Endothelial cell of umbilical vein (primary cell): Measurements from ENCODE around the gene ZNF366. TPM values are rescaled to one million over a fixed set of nuclear protein-coding genes. Genes with fewer than 3 reads are reported as not detected.

ENCODE experiments used
- BruUV-seq: library from RNA; stranded (reverse); fragments of 400-500 nt; replicated peaks from 2 replicates; lab custom pipeline; 2021; lab: Mats Ljungman, UMichigan
- CTCF ChIA-PET: fragments of 300-600, 350-600 bp; sonication (Branson Sonifier 250); formaldehyde crosslinking; loops from one replicate; lab custom pipeline; 2021; ENCODE audit warnings: antibody characterized with exemption, inconsistent platforms; lab: Charles Lee
- POLR2A ChIA-PET: fragments of 300-600, 350-600 bp; sonication (Branson Sonifier 250); formaldehyde crosslinking; loops from one replicate; lab custom pipeline; 2021; ENCODE audit warnings: antibody characterized with exemption, inconsistent platforms; lab: Charles Lee
- DNase-seq: peaks from one replicate; pipeline ENCODE4 v3.0.0-alpha.2; 2011; ENCODE audit warnings: low read depth, low spot score
- FAIRE-seq: peaks from 2 replicates; lab custom pipeline; 2011; peaks lifted over from hg19 to GRCh38; lab: Jason Lieb, UNC
- H2AFZ ChIP-seq: 2 replicates; pipeline ENCODE4 v1.6.0; 2012; ENCODE audit warnings: low read depth, low read length, control low read depth, inconsistent platforms
- H3K27ac ChIP-seq: 2 replicates; pipeline ENCODE4 v1.5.1; 2011; ENCODE audit warnings: low read depth, mild to moderate bottlenecking, control low read depth, low read length, moderate library complexity; ENCODE audit not compliant: insufficient read depth
- H3K27me3 ChIP-seq, 2 experiments: 2 replicates each; pipeline versions ENCODE4 v1.6.0 to v1.6.1; 2011; ENCODE audit warnings: low read length in 2 of 2, mixed read lengths in 1 of 2; ENCODE audit not compliant: control insufficient read depth in 2 of 2, insufficient read depth in 2 of 2
- H3K36me3 ChIP-seq, 2 experiments: 2 replicates in 1 of 2; 3 replicates in 1 of 2; pipeline ENCODE4 v1.5.1; 2011; ENCODE audit warnings: low read length in 2 of 2, mild to moderate bottlenecking in 1 of 2, moderate library complexity in 1 of 2; ENCODE audit not compliant: control insufficient read depth in 2 of 2, insufficient read depth in 2 of 2; ENCODE audit errors: extremely low read depth in 1 of 2
- H3K4me1 ChIP-seq: 3 replicates; pipeline ENCODE4 v1.5.1; 2011; ENCODE audit warnings: mild to moderate bottlenecking, low read length; ENCODE audit not compliant: control insufficient read depth, insufficient read depth; ENCODE audit errors: extremely low read depth
- H3K4me2 ChIP-seq: 2 replicates; pipeline ENCODE4 v1.6.1; 2011; ENCODE audit warnings: low read length, control low read depth, mixed read lengths; ENCODE audit not compliant: insufficient read depth
- H3K4me3 ChIP-seq, 3 experiments: fragments of 200-600 bp in 1 of 3; sonication (generic), shearing (Covaris generic) in 1 of 3; replicated peaks in 1 of 3; 2 replicates each; pipeline ENCODE4 v1.5.1; 2011 to 2016; ENCODE audit warnings: control low read depth in 3 of 3, low read length in 3 of 3, mild to moderate bottlenecking in 2 of 3, inconsistent platforms in 1 of 3, low read depth in 1 of 3, moderate library complexity in 1 of 3; ENCODE audit not compliant: insufficient read depth in 1 of 3
- H3K79me2 ChIP-seq: 2 replicates; pipeline ENCODE4 v1.6.0; 2012; ENCODE audit warnings: low read length, inconsistent platforms; ENCODE audit not compliant: control insufficient read depth, insufficient read depth
- H3K9ac ChIP-seq: replicated peaks from 2 replicates; pipeline ENCODE3; 2011; ENCODE audit warnings: low read length, control low read depth; ENCODE audit not compliant: insufficient read depth; ENCODE audit errors: extremely low read depth
- H3K9me1 ChIP-seq: replicated peaks from 3 replicates; pipeline ENCODE4 v1.6.0; 2011; ENCODE audit warnings: mild to moderate bottlenecking, low read length; ENCODE audit not compliant: control insufficient read depth, insufficient read depth; ENCODE audit errors: extremely low read depth
- H3K9me3 ChIP-seq: replicated peaks from 2 replicates; pipeline ENCODE4 v1.5.1; 2012; ENCODE audit warnings: low read length, inconsistent platforms; ENCODE audit not compliant: control insufficient read depth, insufficient read depth
- H4K20me1 ChIP-seq: replicated peaks from 2 replicates; pipeline ENCODE3; 2011; ENCODE audit warnings: mild to moderate bottlenecking, low read length; ENCODE audit not compliant: control insufficient read depth, insufficient read depth; ENCODE audit errors: extremely low read depth
- CTCF ChIP-seq, 2 donors: IDR thresholded peaks; 1 replicate in 1 of 2; 2 replicates in 1 of 2; pipeline ENCODE4 v1.5.1; 2011; ENCODE audit warnings: low read length in 2 of 2, mild to moderate bottlenecking in 2 of 2, moderate library complexity in 2 of 2, control low read depth in 1 of 2, inconsistent platforms in 1 of 2, low read depth in 1 of 2; ENCODE audit not compliant: insufficient read depth in 1 of 2; ENCODE audit errors: extremely low read depth in 1 of 2
- EZH2 ChIP-seq: IDR thresholded peaks from 2 replicates; pipeline ENCODE4 v1.6.1; 2012; ENCODE audit warnings: borderline replicate concordance, low read depth, mild to moderate bottlenecking, moderate library complexity, low read length, inconsistent platforms; ENCODE audit not compliant: severe bottlenecking
- FOS ChIP-seq: IDR thresholded peaks from 2 replicates; pipeline ENCODE4 v1.6.1; 2011; ENCODE audit warnings: mild to moderate bottlenecking, low read length, moderate library complexity, borderline replicate concordance; ENCODE audit not compliant: insufficient read depth
- GATA2 ChIP-seq: IDR thresholded peaks from 2 replicates; pipeline ENCODE4 v1.7.0; 2011; ENCODE audit warnings: low read depth, mild to moderate bottlenecking, moderate library complexity, mixed read lengths, low read length; ENCODE audit not compliant: insufficient read length, insufficient read depth
- JUN ChIP-seq: IDR thresholded peaks from 2 replicates; pipeline ENCODE4 v1.6.1; 2011; ENCODE audit warnings: borderline replicate concordance, low read depth; ENCODE audit not compliant: insufficient read length, insufficient read depth
- MAX ChIP-seq: IDR thresholded peaks from 2 replicates; pipeline ENCODE4 v1.6.1; 2011; ENCODE audit not compliant: insufficient read depth, insufficient read length
- MYC ChIP-seq: IDR thresholded peaks from one replicate; pipeline ENCODE4 v1.6.1; 2011; ENCODE audit warnings: mild to moderate bottlenecking, low read depth, low read length
- POLR2A ChIP-seq: IDR thresholded peaks from 2 replicates; pipeline ENCODE4 v1.6.1; 2012; ENCODE audit warnings: low read depth, mild to moderate bottlenecking, control low read depth, low read length
- POLR2AphosphoS5 ChIP-seq: IDR thresholded peaks from 2 replicates; pipeline ENCODE4 v1.6.1; 2012; ENCODE audit warnings: low read depth, mild to moderate bottlenecking, control low read depth, low read length, moderate library complexity; ENCODE audit not compliant: insufficient read depth
- dilution Hi-C: fragments of 300-500 bp; cut with MboI; formaldehyde crosslinking; loops from one replicate; pipeline ENCODE4 v1.15.0; 2019; ENCODE audit warnings: low sequenced_read_pairs; ENCODE audit not compliant: extremely low pct_ligation_motif_present
- intact Hi-C: fragments of 100-400 bp; cut with micrococcal nuclease; formaldehyde crosslinking; loops from one replicate; pipeline ENCODE4 v1.10.0; 2022
- polyA plus RNA-seq, 4 experiments: library from polyadenylated mRNA; depleted of rRNA in 3 of 4; stranded (reverse) in 3 of 4; unstranded in 1 of 4; fragments of >200 nt; gene quantifications; 2 replicates each; pipeline versions ENCODE4 v1.2.1 to v1.2.3, GENCODE V29; 2011 to 2012; ENCODE audit warnings: missing spikeins in 1 of 4
- total RNA-seq: library from RNA; stranded (reverse); gene quantifications from 2 replicates; pipeline ENCODE4 v1.2.3, GENCODE V29; 2021

ZNF366 gene
- total and polyA plus RNA-seq, 2 donors (not counting 3 experiments of a cell fraction or from before 2014, with no cell fraction given), result 1.3 to 4.1 TPM

- Histone ChIP-seq H3K36me3 (no peaks in the 10 kb centered on the region), H3K27me3 (no peaks in the 10 kb centered on the region), H3K9me1 (no peaks in the 10 kb centered on the region), H3K4me1 (peaks cover 25% of the 10 kb centered on the region), H4K20me1 (no peaks in the 10 kb centered on the region), H2AFZ (no peak overlapping the region), H3K4me2 (no peak overlapping the region), H3K9me3 (no peaks in the 10 kb centered on the region), H3K9ac (no peak overlapping the region), H3K79me2 (no peaks in the 10 kb centered on the region), H3K4me3 (no peak overlapping the region), H3K27ac (no peak overlapping the region)
- no TSS peak for BruUV-seq
- no peak for DNase-seq
- ChIA-PET POLR2A (no interaction called here), CTCF (interaction anchor here (2.1 to 2.6 kb wide), 2 partner anchors 10 to 48 kb away, joined by 8 to 10 read pairs; no protein-coding TSS in a partner anchor)
- intact Hi-C loops (no loop called here), dilution Hi-C loops (no loop called here)
- TF ChIP-seq MAX, result no peak
- TF ChIP-seq EZH2, result no peak
- TF ChIP-seq CTCF (IDR thresholded peaks at IDR 0.05; ENCODE audit: extremely low read depth in 1 of 2, insufficient read depth in 1 of 2, low read depth in 1 of 2, low read length in 2 of 2), result no peak
- TF ChIP-seq MYC, result no peak
- no peak for TF ChIP-seq JUN
- TF ChIP-seq GATA2, result no peak
- TF ChIP-seq POLR2AphosphoS5, result no peak
- TF ChIP-seq POLR2A, result no peak
- TF ChIP-seq FOS, result no peak
- no peak for FAIRE-seq
Measured at GRCh38 chr5:72476275-72476674, 30.9 kb downstream of the ZNF366 start.
